ENCODE data around the gene CHN1.

The CHN1 gene

GRCh38 chr2:174784316-174784715 is 220.9 kb downstream of the CHN1 start:
- no peak for DNase-seq (ENCODE audit: low read depth)
- H3K4me3 ChIP-seq (ENCODE audit: control insufficient read depth, low read depth, low read length), result no peak overlapping the region
- no peak for TF ChIP-seq CTCF (IDR thresholded peaks at IDR 0.05; ENCODE audit: control insufficient read depth, insufficient read depth, low read depth, low read length, missing control alignments)

- DNase-seq (ENCODE audit: low read depth), result no peak
- H3K4me3 ChIP-seq (ENCODE audit: control insufficient read depth, low read depth, low read length), result no peak overlapping the region
- TF ChIP-seq CTCF (IDR thresholded peaks at IDR 0.05; ENCODE audit: control insufficient read depth, insufficient read depth, low read depth, low read length, missing control alignments), result no peak
Measured at GRCh38 chr2:174781996-174782395, 223.2 kb downstream of the CHN1 start.

GRCh38 chr2:174781298-174781697 is 223.9 kb downstream of the CHN1 start:
- TF ChIP-seq CTCF (IDR thresholded peaks at IDR 0.05; ENCODE audit: control insufficient read depth, insufficient read depth, low read depth, low read length, missing control alignments), result no peak
- no peak for DNase-seq (ENCODE audit: low read depth)
- no peak overlapping the region for H3K4me3 ChIP-seq (ENCODE audit: control insufficient read depth, low read depth, low read length)

- DNase-seq (ENCODE audit: low read depth), result no peak
- no peak for TF ChIP-seq CTCF (IDR thresholded peaks at IDR 0.05; ENCODE audit: control insufficient read depth, insufficient read depth, low read depth, low read length, missing control alignments)
- H3K4me3 ChIP-seq (ENCODE audit: control insufficient read depth, low read depth, low read length), result no peak overlapping the region
Measured at GRCh38 chr2:174780856-174781255, 224.3 kb downstream of the CHN1 start.

DNA sequence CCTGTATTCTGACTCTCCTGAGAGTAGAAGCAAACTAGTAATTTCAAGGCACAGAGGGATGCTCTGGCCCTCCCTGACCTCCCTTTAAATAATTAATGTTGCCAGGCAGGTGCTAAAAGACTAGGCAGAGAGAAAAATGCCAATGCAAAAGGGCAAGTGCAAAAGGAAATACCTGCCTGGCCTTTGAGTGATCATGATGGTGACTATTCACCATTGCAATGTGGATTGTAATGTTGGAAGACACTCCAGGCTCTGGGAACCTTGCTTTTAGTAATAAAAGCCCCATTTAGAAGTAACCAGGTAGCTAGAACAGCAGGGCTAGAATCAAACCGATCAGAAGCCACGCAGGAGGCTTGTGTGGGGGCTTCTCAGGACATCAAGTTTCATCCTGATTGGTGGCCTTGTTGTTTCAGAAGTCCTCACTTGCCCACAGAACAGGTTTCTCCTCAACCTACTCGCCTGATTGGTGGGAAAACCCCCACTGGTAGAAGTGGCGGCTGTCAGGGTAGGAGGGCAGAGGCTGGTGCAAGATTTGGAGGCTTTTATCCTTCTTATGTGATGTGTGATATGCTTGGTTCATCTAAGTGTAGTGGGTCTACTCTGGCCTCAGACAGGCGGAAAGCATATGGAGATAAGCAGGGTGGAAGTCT is 224.9 kb downstream of the CHN1 start:
- no peak for TF ChIP-seq CTCF (IDR thresholded peaks at IDR 0.05; ENCODE audit: control insufficient read depth, insufficient read depth, low read depth, low read length, missing control alignments)
- DNase-seq (ENCODE audit: low read depth), result no peak

DNA sequence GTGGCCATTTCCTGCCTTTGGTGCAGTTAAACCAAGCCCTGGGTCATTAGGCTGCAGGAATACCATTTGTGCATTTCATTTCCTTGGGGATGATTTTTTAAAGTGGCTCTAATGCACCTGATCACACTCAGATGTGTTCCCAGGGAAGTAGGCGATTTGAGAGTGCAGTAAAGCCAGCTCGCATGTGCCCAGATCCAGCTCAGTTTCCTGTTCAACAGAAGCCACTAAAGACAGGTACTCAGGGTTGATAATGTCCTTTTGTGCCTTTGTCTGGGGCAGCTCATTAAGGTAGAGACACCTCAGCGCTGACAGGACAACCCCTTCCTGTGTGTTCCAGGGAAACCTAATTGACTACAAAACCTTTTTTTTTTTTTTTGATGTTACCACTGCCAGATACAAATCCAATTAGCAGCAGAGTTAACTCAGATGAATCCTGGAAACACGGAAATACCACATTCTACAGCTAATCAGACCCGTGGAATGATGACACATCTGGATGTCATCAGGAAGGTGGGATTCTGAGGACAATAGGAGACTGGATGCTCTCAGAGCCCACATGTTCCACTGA is 225.7 kb downstream of the CHN1 start:
- no peak for TF ChIP-seq CTCF (IDR thresholded peaks at IDR 0.05; ENCODE audit: control insufficient read depth, insufficient read depth, low read depth, low read length, missing control alignments)
- DNase-seq (ENCODE audit: low read depth), result no peak
- no peak overlapping the region for H3K4me3 ChIP-seq (ENCODE audit: control insufficient read depth, low read depth, low read length)

More for the DNA sequence above, 224.9 kb downstream of the CHN1 start:
- H3K4me3 ChIP-seq (ENCODE audit: control insufficient read depth, low read depth, low read length), result no peak overlapping the region

Measured in AG09309 (cell line).